Measurements from ENCODE around the gene PLAGL1.
A peak's percentile ranks its signal among the peaks of the same experiment; 100 is the strongest.
"Not testable (repeated sequence)": the region's sequence is repeated elsewhere in the genome, so short reads cannot be mapped to it uniquely, and the experiment has no call there.

Gene PLAGL1

DNA sequence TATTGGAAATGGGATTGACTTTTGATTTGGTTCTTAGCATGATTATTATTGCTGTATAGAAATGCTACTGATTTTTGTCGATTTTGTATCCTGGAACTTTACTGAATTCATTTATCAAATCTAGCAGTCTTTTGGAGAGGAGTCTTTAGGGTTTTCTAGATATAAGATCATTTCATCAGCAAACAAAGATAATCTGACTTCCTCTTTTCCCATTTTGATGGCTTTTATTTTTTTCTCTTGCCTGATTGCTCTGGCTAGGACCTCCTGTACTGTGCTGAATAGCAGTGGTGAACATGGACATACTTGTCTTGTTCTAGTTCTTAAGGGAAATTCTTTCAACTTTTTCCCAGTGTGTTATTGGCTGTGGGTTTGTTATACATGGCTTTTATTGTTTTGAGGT lies 79.2 kb downstream of the PLAGL1 start:
- TF ChIP-seq, protein P1, sequence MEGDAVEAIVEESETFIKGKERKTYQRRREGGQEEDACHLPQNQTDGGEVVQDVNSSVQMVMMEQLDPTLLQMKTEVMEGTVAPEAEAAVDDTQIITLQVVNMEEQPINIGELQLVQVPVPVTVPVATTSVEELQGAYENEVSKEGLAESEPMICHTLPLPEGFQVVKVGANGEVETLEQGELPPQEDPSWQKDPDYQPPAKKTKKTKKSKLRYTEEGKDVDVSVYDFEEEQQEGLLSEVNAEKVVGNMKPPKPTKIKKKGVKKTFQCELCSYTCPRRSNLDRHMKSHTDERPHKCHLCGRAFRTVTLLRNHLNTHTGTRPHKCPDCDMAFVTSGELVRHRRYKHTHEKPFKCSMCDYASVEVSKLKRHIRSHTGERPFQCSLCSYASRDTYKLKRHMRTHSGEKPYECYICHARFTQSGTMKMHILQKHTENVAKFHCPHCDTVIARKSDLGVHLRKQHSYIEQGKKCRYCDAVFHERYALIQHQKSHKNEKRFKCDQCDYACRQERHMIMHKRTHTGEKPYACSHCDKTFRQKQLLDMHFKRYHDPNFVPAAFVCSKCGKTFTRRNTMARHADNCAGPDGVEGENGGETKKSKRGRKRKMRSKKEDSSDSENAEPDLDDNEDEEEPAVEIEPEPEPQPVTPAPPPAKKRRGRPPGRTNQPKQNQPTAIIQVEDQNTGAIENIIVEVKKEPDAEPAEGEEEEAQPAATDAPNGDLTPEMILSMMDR (IDR thresholded peaks at IDR 0.05; ENCODE audit: low read length, missing control alignments): no peak

DNA sequence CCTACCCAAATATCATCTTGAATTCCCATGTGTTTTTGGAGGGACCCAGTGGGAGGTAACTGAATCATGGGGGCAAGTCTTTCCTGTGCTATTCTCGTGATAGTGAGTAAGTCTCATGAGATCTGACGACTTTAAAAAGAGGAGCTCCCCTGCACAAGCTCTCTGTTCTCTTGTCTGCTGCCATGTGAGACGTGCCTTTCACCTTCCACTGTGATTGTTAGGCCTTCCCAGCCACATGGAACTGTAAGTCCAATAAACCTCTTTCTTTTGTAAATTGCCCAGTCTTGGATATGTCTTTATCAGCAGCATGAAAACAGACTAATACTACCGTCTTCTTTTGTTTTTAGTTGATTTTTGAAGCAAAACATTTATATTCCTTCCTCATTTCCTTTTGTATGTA lies 91.0 kb downstream of the PLAGL1 start:
- DNase-seq (ENCODE audit: low read depth); H3K4me3 ChIP-seq (replicated peaks; ENCODE audit: low read depth, low read length): not testable (repeated sequence)

More for the DNA sequence above, 79.2 kb downstream of the PLAGL1 start:
- DNase-seq (ENCODE audit: low read depth): no peak
- H3K4me3 ChIP-seq (replicated peaks; ENCODE audit: low read depth, low read length): no peak overlapping the region

DNA sequence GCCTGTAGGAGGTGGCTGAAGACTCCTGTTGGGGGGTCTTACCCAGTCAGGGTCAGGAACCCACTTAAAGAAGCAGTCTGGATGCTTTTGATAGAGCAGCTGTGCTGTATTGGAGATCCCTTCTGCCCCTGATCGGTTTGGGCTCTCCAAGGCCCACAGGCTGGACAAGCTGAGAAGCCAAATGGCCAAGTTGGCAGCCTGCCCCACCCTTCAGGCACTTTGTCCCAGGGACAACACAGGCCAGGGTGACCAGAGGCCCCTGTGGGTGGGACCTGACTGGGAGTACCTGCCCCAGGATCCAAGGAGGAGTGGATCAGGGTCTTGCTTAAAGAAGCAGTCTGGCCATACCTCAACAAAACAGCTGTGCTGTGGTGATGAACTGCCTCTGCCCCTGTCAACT lies 95.4 kb downstream of the PLAGL1 start:
- TF ChIP-seq, protein P1 (IDR thresholded peaks at IDR 0.05; ENCODE audit: low read length, missing control alignments): no peak
- no peak for DNase-seq (ENCODE audit: low read depth)
- H3K4me3 ChIP-seq (replicated peaks; ENCODE audit: low read depth, low read length): no peak overlapping the region

DNA sequence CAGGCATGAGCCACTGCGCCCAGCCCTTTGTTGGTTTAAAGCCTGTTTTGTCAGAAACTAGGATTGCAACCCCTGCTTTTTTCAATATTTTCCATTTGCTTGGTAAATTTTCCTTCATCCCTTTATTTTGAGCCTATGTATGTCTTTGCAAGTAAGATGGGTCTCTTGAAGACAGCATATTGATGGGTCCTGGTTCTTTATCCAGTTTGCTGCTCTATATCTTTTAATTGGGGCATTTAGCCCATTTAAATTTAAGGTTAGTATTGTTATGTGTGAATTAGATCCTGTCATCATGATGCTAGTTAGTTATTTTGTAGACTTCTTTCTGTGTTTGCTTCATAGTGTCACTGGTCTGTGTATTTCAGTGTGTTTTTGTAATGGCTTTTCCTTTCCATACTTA lies 97.0 kb downstream of the PLAGL1 start:
- no peak overlapping the region for H3K4me3 ChIP-seq (replicated peaks; ENCODE audit: low read depth, low read length)
- TF ChIP-seq, protein P1 (IDR thresholded peaks at IDR 0.05; ENCODE audit: low read length, missing control alignments): no peak
- no peak for DNase-seq (ENCODE audit: low read depth)

DNA sequence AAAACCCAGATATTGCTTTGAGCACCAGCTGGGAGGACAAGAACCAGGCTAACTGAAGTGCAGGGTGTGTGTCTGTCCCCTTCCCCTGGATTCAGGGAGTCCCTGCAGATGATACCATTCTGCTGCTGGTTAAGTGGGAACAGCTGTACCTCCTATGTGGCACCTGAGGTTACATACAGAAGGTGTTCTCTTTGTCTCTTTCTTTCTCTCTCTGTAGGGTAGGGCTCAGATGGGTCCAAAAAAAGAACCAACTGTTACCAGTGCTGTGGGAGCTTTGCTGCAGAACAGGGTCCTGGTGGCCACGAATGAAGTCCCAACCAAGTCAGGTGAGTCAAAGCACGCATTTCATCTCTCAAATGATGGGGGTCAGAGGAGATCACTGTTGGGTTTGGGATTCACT lies 105.2 kb downstream of the PLAGL1 start:
- TF ChIP-seq, protein P1 (IDR thresholded peaks at IDR 0.05; ENCODE audit: low read length, missing control alignments): no peak
- H3K4me3 ChIP-seq (replicated peaks; ENCODE audit: low read depth, low read length): no peak overlapping the region
- DNase-seq (ENCODE audit: low read depth): no peak

DNA sequence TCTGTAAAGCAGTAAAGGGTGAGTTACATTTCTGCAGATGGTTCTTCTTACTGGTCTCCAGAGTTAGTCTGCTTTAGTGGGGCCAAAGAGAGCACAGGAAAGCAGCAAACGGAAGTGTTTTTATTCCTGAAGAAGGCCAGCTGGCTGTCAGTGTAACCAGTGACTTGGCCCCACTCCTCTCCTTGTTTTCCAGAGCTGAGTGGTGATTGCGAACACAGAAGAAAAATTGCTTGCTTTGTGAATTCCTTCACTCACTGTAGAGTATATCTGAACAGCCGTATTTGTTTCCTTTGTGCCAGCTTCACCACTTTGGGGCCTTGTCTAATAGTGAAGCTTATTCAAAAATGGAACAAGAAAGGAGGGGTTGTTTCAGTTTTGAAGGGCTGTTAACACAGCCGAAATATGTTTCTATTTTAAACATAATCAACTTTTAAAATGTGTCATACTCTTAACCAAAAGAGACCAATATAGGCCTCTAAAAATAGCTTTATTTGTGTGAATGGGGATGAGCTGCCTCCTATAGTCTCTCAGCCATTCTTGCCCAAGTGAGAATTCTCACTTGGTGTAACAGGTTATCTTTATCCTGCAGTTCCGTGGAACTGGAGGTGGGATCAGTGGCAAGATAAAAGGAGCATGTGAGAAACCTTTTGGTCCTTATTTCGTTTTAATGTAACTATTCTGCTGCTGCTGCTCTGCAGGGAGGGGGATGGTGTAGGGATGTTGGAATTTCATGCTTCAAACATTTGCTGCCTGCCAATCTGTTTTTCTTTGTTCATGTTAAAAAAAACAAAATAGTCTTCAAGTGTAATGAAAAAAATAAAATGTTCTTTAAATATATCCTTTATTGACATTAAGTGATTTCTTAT lies 105.9 kb downstream of the PLAGL1 start:
- TF ChIP-seq, protein P1 (IDR thresholded peaks at IDR 0.05; ENCODE audit: low read length, missing control alignments): no peak
- DNase-seq (ENCODE audit: low read depth): peak; percentile 90
- no peak overlapping the region for H3K4me3 ChIP-seq (replicated peaks; ENCODE audit: low read depth, low read length)

DNA sequence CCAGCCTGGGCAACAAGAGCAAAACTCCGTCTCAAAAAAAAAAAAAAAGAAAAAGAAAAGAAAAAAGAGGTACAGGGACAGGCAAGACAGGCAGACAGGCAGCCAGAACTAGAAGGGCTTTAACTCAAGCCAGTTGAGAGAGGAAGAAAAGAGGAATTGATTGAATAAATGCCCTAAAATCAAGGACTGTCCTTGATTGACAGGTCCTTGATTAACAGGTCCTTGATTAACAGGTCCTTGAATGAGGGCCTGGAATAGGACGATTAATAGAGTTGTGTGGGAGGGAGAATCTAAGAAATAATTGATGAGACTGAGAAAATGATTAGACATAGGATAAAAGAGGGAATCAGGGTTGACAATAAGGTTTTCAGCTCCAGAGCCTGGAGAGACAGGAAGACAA lies 107.7 kb downstream of the PLAGL1 start:
- H3K4me3 ChIP-seq (replicated peaks; ENCODE audit: low read depth, low read length): no peak overlapping the region
- no peak for DNase-seq (ENCODE audit: low read depth)
- TF ChIP-seq, protein P1 (IDR thresholded peaks at IDR 0.05; ENCODE audit: low read length, missing control alignments): no peak

Measured in fibroblast of pulmonary artery (primary cell).